Thymus (tissue), 11 donors: ENCODE results near the gene CDKN3. TPM values are rescaled to one million over a fixed set of nuclear protein-coding genes. Genes with fewer than 3 reads are reported as not detected.
"Not testable (repeated sequence)": the region's sequence is repeated elsewhere in the genome, so short reads cannot be mapped to it uniquely, and the experiment has no call there.

Experiments used
- DNase-seq, 9 donors: peaks; one replicate each; pipeline ENCODE4 v3.0.0-alpha.2; 2013; ENCODE audit warnings: low spot score in 9 of 9, low read depth in 6 of 9, missing footprints in 1 of 9
- H3K27ac ChIP-seq, 2 donors: one replicate each; pipeline ENCODE4 v1.5.1; 2013; ENCODE audit warnings: control low read depth in 1 of 2, low read depth in 1 of 2, low read length in 1 of 2, mild to moderate bottlenecking in 1 of 2, moderate library complexity in 1 of 2
- H3K27me3 ChIP-seq, 2 donors: one replicate each; pipeline ENCODE4 v1.5.1; 2013; ENCODE audit warnings: low read length in 1 of 2; ENCODE audit not compliant: control insufficient read depth in 2 of 2, insufficient read depth in 1 of 2
- H3K36me3 ChIP-seq, 2 donors: one replicate each; pipeline ENCODE4 v1.5.1; 2013; ENCODE audit warnings: low read length in 1 of 2, mild to moderate bottlenecking in 1 of 2, moderate library complexity in 1 of 2; ENCODE audit not compliant: control insufficient read depth in 2 of 2, insufficient read depth in 2 of 2
- H3K4me1 ChIP-seq, 2 donors: one replicate each; pipeline ENCODE4 v1.5.1; 2013; ENCODE audit warnings: low read length in 2 of 2; ENCODE audit not compliant: control insufficient read depth in 2 of 2, insufficient read depth in 2 of 2
- H3K4me3 ChIP-seq, 2 donors: one replicate each; pipeline ENCODE4 v1.5.1; 2013; ENCODE audit warnings: low read length in 2 of 2, control low read depth in 1 of 2, mild to moderate bottlenecking in 1 of 2
- H3K9me3 ChIP-seq, 2 donors: one replicate each; pipeline ENCODE4 v1.5.1; 2013; ENCODE audit warnings: low read length in 1 of 2, mild to moderate bottlenecking in 1 of 2; ENCODE audit not compliant: control insufficient read depth in 2 of 2, insufficient read depth in 1 of 2
- WGBS: extraction: QIAGEN DNeasy Blood & Tissue Kit; methylation state at CpG from one replicate; pipeline ENCODE4 v1.1.7; 2013; 5-methylcytosine and 5-hydroxymethylcytosine counted together
- polyA plus RNA-seq: library from polyadenylated mRNA; stranded (reverse); fragments of 200-250 nt; gene quantifications from one replicate; pipeline ENCODE4 v1.2.3, GENCODE V29; 2013
- total RNA-seq: library from RNA; stranded (reverse); fragments of 120-200 nt; gene quantifications from one replicate; pipeline ENCODE4 v1.2.4, GENCODE V29; 2013
- donor health status: healthy.

The CDKN3 gene
- total and polyA plus RNA-seq, 2 donors = 17.6 to 39.3 TPM

DNA sequence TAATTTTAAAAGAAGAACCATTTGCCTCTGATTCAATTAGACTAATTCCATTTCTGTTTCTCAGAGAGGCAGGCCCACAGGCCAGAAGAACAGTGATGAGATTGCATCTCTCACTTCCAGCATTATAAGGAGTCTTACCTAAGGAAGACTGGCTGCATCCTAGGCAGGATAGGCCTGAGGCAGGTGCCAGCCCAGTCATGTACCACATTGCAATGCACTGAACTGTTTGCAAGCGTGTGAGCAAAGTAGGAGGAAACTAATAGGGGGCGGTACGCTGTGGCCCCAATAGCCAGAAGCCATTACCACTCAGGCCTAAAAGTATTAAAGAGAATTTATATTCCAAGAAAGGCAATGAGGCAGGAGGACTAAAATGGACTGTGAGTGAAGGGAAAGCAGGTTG is 56.4 kb downstream of the CDKN3 start:
- H3K27me3 ChIP-seq = no peaks in the 10 kb centered on the region
- H3K9me3 ChIP-seq = no peaks in the 10 kb centered on the region
- no peaks in the 10 kb centered on the region for H3K4me1 ChIP-seq
- H3K27ac ChIP-seq = no peak overlapping the region
- H3K4me3 ChIP-seq = no peak overlapping the region
- DNase-seq = no peak
- H3K36me3 ChIP-seq = no peaks in the 10 kb centered on the region
- WGBS = 98% methylated on average over 3 of the region's 3 CpGs

DNA sequence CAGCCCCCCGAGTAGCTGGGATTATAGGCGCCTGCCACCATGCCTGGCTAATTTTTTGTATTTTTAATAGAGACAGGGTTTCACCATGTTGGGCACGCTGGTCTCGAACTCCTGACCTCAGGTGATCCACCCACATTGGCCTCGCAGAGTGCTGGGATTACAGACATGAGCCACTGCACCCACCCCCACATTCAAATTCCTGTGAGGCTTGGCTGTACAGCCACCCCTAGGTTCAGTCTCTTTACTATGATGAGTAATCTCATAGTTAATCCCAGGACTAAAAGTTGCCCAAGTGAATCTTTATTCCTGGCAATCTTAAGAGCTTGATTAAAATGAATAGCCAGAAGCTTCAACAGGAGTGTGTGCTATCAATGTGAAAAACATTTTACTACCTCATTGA is 57.2 kb downstream of the CDKN3 start:
- H3K4me1 ChIP-seq, DNase-seq, H3K27ac ChIP-seq, H3K27me3 ChIP-seq, H3K36me3 ChIP-seq, H3K9me3 ChIP-seq, H3K4me3 ChIP-seq: not testable (repeated sequence)
- 95% methylated on average over 5 of the region's 5 CpGs for WGBS

DNA sequence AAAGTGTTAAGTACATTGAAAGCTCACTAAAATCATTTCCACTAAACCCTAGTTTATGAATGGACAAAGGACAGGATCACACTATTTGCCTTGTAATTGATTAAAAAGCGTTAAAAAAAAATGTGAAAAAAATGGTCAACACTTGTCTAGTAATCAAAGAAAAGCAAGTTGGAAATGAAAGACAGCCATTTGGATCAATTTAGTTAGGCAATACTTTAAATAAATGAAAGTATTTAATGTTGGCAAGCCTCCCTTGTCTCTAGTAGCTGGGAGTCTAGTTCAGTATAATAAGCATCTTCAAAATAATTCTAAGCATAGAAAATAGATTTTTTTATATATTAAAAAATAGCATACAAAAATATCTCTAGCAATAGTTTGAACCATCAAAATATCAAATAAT is 58.6 kb downstream of the CDKN3 start:
- WGBS = 99% methylated on average over 1 of the region's 1 CpG
- H3K36me3 ChIP-seq = no peaks in the 10 kb centered on the region
- no peak overlapping the region for H3K4me3 ChIP-seq
- DNase-seq = no peak
- no peaks in the 10 kb centered on the region for H3K4me1 ChIP-seq
- peaks cover 1 to 7% of the 10 kb centered on the region in 2 donors for H3K9me3 ChIP-seq
- H3K27me3 ChIP-seq = no peaks in the 10 kb centered on the region
- no peak overlapping the region for H3K27ac ChIP-seq

DNA sequence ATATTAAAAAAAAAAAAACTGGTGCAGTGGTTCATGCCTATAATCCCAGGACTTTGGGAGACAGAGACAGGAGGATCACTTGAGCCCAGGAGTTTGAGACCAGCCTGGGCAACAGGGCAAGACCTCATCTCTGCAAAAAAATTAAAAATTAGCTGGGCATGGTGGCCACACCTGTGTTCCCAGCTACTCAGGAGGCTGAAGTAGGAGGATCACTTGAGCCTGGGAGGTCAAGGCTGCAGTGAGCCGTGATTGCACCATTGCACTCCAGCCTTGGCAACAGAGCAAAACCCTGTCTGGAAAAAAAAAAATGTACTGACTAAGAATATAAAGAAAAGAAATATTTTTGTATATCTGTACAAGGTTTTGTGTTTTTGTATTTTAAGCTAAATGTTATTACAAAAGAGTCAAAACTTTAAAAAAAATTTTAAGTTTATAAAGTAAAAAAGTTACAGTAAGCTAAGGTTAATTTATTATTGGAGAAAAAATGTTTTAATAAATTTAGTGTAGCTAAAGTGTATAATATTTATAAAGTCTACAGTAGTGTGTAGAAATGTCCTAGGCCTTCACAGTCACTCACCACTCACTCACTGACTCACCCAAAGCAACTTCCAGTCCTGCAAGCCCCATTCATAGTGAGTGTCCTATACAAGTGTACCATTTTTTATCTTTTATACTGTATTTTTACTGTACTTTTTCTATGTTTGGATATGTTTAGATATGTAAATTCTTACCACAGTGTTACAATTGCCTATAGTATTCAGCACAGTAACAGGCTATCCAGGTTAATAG is 60.2 kb downstream of the CDKN3 start:
- not testable (repeated sequence) for H3K36me3 ChIP-seq, H3K27ac ChIP-seq, H3K4me1 ChIP-seq, DNase-seq, H3K4me3 ChIP-seq, H3K27me3 ChIP-seq, H3K9me3 ChIP-seq
- 100% methylated on average over 1 of the region's 1 CpG for WGBS

DNA sequence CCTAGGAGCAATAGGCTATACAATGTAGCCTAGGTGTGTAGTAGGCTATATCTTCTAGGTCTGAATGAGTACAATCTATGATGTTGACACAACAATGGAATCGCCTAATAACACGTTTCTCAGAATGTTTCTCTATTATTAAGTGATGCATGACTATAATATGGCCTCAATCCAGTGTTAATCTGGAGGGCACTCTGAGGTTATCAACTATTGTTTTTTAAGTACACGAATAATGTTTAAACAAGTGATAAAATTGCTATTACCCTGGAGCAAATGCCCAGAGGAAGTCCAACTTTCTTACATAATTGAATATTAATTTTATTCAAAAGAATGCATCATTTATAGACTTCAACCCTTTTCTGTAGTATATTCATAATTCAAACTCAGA is 60.8 kb downstream of the CDKN3 start:
- peaks cover 1 to 7% of the 10 kb centered on the region in 2 donors for H3K9me3 ChIP-seq
- H3K36me3 ChIP-seq = no peaks in the 10 kb centered on the region
- H3K4me3 ChIP-seq = no peak overlapping the region
- no peak overlapping the region for H3K27ac ChIP-seq
- no peak for DNase-seq
- no peaks in the 10 kb centered on the region for H3K4me1 ChIP-seq
- WGBS = 96% methylated on average over 3 of the region's 3 CpGs
- H3K27me3 ChIP-seq = no peaks in the 10 kb centered on the region

DNA sequence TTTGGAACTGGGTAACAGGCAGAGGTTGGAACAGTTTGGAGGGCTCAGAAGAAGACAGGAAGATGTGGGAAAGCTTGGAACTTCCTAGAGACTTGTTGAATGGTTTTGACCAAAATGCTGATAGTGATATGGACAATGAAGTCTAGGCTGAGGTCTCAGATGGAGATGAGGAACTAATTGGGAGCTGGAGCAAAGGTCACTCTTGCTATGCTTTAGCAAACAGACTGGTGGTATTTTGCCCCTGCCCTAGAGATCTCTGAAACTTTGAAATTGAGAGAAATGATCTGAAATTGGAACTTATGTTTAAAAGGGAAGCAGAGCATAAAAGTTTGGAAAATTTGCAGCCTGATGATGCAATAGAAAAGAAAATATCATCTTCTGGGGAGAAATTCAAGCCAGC is 61.7 kb downstream of the CDKN3 start:
- H3K27me3 ChIP-seq, H3K36me3 ChIP-seq, DNase-seq, H3K9me3 ChIP-seq, H3K4me1 ChIP-seq, H3K4me3 ChIP-seq, H3K27ac ChIP-seq: not testable (repeated sequence)

DNA sequence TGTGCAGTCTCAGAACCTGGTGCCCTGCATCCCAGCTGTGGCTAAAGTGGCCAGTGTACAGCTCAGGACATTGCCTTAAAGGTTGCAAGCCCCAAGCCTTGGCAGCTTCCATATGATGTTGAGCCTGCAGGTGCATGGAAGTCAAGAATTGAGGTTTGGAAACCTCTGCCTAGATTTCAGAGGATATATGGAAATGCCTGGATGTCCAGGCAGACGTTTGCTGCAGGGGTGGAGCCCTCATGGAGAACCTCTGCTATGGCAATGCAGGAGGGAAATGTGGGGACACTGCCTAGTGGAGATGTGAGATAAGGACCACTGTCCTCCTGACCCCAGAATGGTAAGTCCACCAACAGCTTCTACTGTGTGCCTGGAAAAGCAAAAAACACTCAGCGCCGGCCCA is 62.3 kb downstream of the CDKN3 start:
- H3K27ac ChIP-seq = no peak overlapping the region
- H3K9me3 ChIP-seq = peaks cover 1 to 7% of the 10 kb centered on the region in 2 donors
- H3K27me3 ChIP-seq = no peaks in the 10 kb centered on the region
- WGBS = 91% methylated on average over 3 of the region's 3 CpGs
- DNase-seq = no peak
- H3K36me3 ChIP-seq = no peaks in the 10 kb centered on the region
- no peak overlapping the region for H3K4me3 ChIP-seq
- H3K4me1 ChIP-seq = no peaks in the 10 kb centered on the region

DNA sequence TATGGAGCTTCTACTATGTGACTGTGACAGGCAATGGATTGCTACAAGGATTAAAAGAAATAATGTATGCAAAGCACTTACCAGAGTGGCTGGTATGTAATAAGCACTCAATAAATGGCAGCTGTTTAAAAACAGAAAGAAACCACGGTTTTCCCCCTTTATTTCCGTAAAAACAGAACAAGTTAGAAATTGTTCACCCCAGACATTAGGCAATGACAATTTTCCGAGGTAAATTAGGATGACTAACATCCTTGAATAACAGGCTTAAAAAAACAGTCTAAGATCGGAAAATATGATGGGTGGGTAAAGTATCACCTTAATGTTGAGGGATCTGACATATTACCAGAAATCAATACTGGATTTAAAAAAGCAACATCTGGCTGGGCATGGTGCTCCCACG is 65.2 kb downstream of the CDKN3 start:
- H3K27me3 ChIP-seq = no peaks in the 10 kb centered on the region
- no peak overlapping the region for H3K4me3 ChIP-seq
- peaks cover 1 to 7% of the 10 kb centered on the region in 2 donors for H3K9me3 ChIP-seq
- H3K4me1 ChIP-seq = no peaks in the 10 kb centered on the region
- no peaks in the 10 kb centered on the region for H3K36me3 ChIP-seq
- WGBS = 94% methylated on average over 5 of the region's 5 CpGs
- H3K27ac ChIP-seq = no peak overlapping the region
- DNase-seq = no peak

DNA sequence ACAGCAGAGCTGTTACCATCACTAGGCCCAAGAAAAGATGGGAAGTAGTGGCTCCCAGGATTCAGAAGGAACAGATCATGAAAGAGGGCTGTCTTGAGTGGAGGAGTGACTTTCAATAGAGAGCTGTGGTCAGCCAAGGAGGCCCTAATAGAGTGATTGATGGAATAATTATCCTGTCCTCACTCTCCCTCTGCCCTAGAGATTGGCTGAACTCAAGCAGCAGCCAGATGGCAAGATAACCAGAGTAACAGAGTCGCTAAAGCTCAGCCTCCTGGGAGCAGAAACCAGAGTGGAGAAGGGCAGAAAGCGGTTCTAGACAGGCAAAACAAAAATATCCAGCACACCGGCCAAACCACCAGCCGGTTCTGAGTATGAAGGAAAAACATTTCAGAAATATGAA is 68.8 kb downstream of the CDKN3 start:
- Histone ChIP-seq H3K27ac (no peak overlapping the region), H3K4me1 (no peaks in the 10 kb centered on the region), H3K4me3 (no peak overlapping the region), H3K36me3 (no peaks in the 10 kb centered on the region), H3K9me3 (no peaks in the 10 kb centered on the region), H3K27me3 (no peaks in the 10 kb centered on the region)
- WGBS = 86% methylated on average over 4 of the region's 4 CpGs
- DNase-seq = no peak
